Renal pelvis (tissue), 12 donors: Measurements from ENCODE around the gene PAH. TPM values are rescaled to one million over a fixed set of nuclear protein-coding genes. Genes with fewer than 3 reads are reported as not detected.
A peak's percentile ranks its signal among the peaks of the same experiment; 100 is the strongest.

Source experiments
- DNase-seq: peaks from one replicate; pipeline ENCODE4 v3.0.0-alpha.2; 2013
- long read RNA-seq, 16 experiments: transcript quantifications; one replicate each; lab custom pipeline, GENCODE V29; 2026
- polyA plus RNA-seq, 3 donors: library from polyadenylated mRNA; unstranded; fragments of 120-200 nt; gene quantifications; one replicate each; pipeline ENCODE4 v1.2.1, GENCODE V29; 2013; ENCODE audit not compliant: insufficient read length in 3 of 3

Gene PAH
- 10 to 100 TPM; 50.3 to 68.2 (median 67.0) TPM for polyA plus RNA-seq
- long read RNA-seq, donor 1, full-length matches to known transcripts: 8 of 8 reads
- long read RNA-seq, donor 1, partial matches to known transcripts: 0 of 8 reads
- long read RNA-seq, donor 1, other reads (novel, unspliced or antisense): 0 of 8 reads
- long read RNA-seq, donor 2, full-length matches to known transcripts: 10 of 16 reads
- long read RNA-seq, donor 2, partial matches to known transcripts: 6 of 16 reads
- long read RNA-seq, donor 2, other reads (novel, unspliced or antisense): 0 of 16 reads
- long read RNA-seq, donor 3, full-length matches to known transcripts: 8 of 8 reads
- long read RNA-seq, donor 3, partial matches to known transcripts: 0 of 8 reads
- long read RNA-seq, donor 3, other reads (novel, unspliced or antisense): 0 of 8 reads
- long read RNA-seq, donor 4, full-length matches to known transcripts: 7 of 13 reads
- long read RNA-seq, donor 4, partial matches to known transcripts: 6 of 13 reads
- long read RNA-seq, donor 4, other reads (novel, unspliced or antisense): 0 of 13 reads
- long read RNA-seq, donor 5, full-length matches to known transcripts: 5 of 5 reads
- long read RNA-seq, donor 5, partial matches to known transcripts: 0 of 5 reads
- long read RNA-seq, donor 5, other reads (novel, unspliced or antisense): 0 of 5 reads
- long read RNA-seq, donor 6, full-length matches to known transcripts: 4 of 4 reads
- long read RNA-seq, donor 6, partial matches to known transcripts: 0 of 4 reads
- long read RNA-seq, donor 6, other reads (novel, unspliced or antisense): 0 of 4 reads
- long read RNA-seq, donor 7, full-length matches to known transcripts: 13 of 13 reads
- long read RNA-seq, donor 7, partial matches to known transcripts: 0 of 13 reads
- long read RNA-seq, donor 7, other reads (novel, unspliced or antisense): 0 of 13 reads
- long read RNA-seq, donor 8: 0 reads
- long read RNA-seq, donor 9, full-length matches to known transcripts: 16 of 30 reads
- long read RNA-seq, donor 9, partial matches to known transcripts: 14 of 30 reads
- long read RNA-seq, donor 9, other reads (novel, unspliced or antisense): 0 of 30 reads
- long read RNA-seq, donor 10, full-length matches to known transcripts: 9 of 15 reads
- long read RNA-seq, donor 10, partial matches to known transcripts: 6 of 15 reads
- long read RNA-seq, donor 10, other reads (novel, unspliced or antisense): 0 of 15 reads
- long read RNA-seq, donor 11, full-length matches to known transcripts: 5 of 5 reads
- long read RNA-seq, donor 11, partial matches to known transcripts: 0 of 5 reads
- long read RNA-seq, donor 11, other reads (novel, unspliced or antisense): 0 of 5 reads
- long read RNA-seq, donor 12, full-length matches to known transcripts: 11 of 16 reads
- long read RNA-seq, donor 12, partial matches to known transcripts: 5 of 16 reads
- long read RNA-seq, donor 12, other reads (novel, unspliced or antisense): 0 of 16 reads
- long read RNA-seq, donor 13, full-length matches to known transcripts: 2 of 2 reads
- long read RNA-seq, donor 13, partial matches to known transcripts: 0 of 2 reads
- long read RNA-seq, donor 13, other reads (novel, unspliced or antisense): 0 of 2 reads
- long read RNA-seq, donor 14: 0 reads
- long read RNA-seq, donor 15, full-length matches to known transcripts: 6 of 6 reads
- long read RNA-seq, donor 15, partial matches to known transcripts: 0 of 6 reads
- long read RNA-seq, donor 15, other reads (novel, unspliced or antisense): 0 of 6 reads
- long read RNA-seq, donor 16, full-length matches to known transcripts: 8 of 14 reads
- long read RNA-seq, donor 16, partial matches to known transcripts: 6 of 14 reads
- long read RNA-seq, donor 16, other reads (novel, unspliced or antisense): 0 of 14 reads

DNA sequence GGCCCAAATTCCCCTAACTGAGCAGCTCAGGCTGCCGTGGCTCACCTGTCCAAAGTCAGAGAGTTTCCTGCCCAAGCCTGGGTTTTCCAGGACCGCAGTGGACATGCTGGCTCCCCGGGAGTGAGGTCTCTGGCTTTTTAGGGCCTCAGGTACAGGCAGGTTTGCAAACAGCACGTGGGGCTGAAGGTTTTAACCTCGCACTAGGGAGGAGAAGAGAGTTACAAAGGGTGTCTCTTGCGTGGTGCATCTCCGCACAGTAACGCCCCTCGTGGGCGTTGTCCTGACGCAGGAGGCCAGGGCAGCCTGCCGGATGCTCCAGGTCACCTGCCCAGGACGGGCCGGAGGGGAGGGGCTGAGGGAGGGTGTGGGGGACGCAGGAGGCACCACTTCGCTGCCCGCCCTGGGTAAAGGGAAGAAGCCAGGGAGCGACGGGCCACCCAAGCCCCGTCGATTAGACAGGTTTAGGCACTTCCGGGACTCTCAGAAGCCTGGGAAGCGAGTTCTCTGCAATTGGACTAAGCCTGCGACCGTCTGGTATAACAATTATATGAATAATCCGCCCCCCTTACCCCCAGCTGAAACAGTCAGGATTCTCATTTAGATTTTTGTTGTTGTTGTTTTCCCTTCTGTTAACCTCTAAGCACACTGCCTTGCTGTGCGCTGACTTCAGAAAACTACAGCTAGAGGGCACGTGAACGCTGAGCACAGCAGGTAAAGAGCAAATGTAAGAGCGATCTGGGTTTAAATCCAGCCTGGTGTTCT lies at the start of gene PAH:
TSS of gene PAH (minus strand) at position 219 of the 762 bp plus-strand sequence. CDS start at position 105, 114 bp downstream.
- DNase-seq: peak; percentile 4

DNA sequence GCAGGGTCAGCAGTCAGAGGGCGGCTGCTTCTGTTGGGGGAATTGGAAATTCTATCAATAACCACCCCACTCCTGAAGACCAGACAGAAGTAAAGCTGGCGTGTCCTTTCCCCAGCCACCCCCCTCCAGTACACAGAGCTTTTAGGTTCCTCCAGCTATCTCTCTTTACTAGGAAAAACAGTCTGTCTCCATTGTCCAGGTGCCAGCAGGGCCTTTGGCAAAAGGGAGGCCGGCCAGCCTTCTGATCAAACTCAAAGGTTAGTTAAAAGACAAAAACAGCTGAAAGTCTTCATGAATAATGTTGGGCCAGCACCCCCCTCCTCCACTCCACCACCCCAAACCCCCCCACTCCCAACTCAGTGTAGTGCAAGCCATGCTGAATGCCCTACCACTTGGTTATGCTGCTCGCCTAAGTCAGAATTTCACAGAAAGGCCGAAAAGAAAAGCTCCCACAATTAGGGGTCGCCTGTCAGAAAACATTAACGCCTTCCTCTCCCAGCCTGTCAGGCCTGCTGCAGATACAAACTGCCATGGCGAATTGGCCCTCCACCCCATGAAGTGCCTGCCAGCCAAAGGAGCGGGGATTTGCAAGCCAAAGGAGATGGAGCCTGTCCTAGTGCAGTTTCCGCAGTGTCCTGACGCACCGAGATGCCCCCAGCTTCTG lies 49.3 kb upstream of the PAH start:
- no peak for DNase-seq

GRCh38 chr12:102965281-102966155 lies 48.5 kb upstream of the PAH start:
- DNase-seq: no peak

GRCh38 chr12:102964872-102965271 lies 47.8 kb upstream of the PAH start:
- DNase-seq: no peak

- no peak for DNase-seq
Measured at GRCh38 chr12:102963796-102964195, 46.8 kb upstream of the PAH start.

GRCh38 chr12:102962986-102963385 lies 45.9 kb upstream of the PAH start:
- DNase-seq: no peak

DNA sequence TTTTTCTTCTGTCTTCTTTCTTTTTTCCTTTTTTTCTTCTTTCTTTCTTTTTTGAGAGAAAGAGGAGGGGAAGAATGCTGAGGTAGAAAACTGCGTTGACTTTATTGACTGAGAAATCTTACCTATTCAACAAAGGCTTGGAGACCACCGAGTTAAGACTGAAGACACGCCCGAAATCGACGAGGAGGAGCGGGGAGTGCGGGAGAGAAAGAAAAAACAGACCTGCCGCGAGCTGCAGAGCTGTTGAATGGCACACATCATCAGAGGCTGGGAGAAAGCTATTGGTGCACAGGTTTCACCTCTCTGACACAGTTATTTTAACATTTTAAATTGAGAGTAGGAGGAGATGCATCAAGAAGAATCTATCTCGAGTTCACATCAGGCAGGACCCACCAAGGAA lies 45.5 kb upstream of the PAH start:
- no peak for DNase-seq

DNA sequence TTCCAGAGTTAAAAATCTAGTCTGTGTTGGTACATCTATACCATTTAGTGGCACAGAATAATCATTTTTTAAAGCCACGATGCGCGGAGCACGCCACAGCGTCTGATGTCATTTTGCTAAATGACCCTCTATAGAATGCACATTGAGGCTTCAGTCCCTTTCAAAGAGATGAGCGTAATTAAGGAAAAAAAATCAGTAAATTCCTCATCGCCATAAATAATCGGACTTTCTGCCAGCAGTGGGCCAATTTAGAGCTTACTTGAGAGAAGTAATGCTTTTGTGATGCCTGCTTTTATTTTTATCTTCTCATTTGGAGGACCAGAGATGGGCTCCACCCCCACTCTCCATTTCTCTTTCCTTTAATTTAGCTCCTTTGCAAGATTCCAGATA lies 44.4 kb upstream of the PAH start:
- DNase-seq: no peak

DNA sequence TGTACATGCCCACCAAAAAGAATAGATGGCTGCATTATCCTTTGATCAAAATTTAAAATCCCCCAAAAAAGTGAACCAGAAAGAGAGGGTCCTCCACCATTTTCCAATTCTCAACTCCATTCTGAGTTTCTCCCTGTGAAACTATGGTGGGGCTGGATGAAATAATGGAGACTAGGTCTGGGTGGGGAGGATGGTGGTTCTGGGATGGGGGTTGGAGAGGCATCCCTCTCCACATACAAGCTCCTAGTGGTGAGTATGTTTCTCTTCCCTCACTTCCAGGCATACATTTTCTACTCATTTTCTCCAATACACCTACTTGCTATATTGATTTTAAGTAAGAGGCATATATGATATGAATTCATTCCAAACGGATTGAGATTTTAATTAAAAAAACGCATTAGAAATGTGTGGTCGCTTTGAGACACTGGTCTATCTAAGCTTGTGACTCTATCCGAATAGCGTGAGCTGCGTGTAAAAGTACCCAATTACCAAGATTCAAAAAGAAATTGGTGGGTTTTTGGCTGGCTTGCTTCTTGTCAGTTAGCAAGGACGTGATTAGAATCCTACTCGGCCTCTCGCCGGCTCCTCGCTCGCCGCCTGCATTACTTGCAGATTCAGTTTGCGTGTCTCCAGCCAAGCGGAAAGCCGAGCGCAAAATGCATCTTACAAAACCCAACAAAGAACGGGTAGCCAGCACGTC lies 43.9 kb upstream of the PAH start:
- no peak for DNase-seq

DNA sequence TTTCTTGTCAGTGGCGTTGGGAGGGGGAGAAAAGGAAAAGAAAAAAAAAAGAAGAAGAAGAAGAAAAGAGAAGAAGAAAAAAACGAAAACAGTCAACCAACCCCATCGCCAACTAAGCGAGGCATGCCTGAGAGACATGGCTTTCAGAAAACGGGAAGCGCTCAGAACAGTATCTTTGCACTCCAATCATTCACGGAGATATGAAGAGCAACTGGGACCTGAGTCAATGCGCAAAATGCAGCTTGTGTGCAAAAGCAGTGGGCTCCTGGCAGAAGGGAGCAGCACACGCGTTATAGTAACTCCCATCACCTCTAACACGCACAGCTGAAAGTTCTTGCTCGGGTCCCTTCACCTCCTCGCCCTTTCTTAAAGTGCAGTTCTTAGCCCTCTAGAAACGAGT lies 42.3 kb upstream of the PAH start:
- no peak for DNase-seq

- DNase-seq: no peak
Measured at GRCh38 chr12:102958830-102959176, 41.8 kb upstream of the PAH start.

DNA sequence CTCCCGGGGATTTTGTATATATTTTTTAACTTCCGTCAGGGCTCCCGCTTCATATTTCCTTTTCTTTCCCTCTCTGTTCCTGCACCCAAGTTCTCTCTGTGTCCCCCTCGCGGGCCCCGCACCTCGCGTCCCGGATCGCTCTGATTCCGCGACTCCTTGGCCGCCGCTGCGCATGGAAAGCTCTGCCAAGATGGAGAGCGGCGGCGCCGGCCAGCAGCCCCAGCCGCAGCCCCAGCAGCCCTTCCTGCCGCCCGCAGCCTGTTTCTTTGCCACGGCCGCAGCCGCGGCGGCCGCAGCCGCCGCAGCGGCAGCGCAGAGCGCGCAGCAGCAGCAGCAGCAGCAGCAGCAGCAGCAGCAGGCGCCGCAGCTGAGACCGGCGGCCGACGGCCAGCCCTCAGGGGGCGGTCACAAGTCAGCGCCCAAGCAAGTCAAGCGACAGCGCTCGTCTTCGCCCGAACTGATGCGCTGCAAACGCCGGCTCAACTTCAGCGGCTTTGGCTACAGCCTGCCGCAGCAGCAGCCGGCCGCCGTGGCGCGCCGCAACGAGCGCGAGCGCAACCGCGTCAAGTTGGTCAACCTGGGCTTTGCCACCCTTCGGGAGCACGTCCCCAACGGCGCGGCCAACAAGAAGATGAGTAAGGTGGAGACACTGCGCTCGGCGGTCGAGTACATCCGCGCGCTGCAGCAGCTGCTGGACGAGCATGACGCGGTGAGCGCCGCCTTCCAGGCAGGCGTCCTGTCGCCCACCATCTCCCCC lies 41.2 kb upstream of the PAH start:
- no peak for DNase-seq

DNA sequence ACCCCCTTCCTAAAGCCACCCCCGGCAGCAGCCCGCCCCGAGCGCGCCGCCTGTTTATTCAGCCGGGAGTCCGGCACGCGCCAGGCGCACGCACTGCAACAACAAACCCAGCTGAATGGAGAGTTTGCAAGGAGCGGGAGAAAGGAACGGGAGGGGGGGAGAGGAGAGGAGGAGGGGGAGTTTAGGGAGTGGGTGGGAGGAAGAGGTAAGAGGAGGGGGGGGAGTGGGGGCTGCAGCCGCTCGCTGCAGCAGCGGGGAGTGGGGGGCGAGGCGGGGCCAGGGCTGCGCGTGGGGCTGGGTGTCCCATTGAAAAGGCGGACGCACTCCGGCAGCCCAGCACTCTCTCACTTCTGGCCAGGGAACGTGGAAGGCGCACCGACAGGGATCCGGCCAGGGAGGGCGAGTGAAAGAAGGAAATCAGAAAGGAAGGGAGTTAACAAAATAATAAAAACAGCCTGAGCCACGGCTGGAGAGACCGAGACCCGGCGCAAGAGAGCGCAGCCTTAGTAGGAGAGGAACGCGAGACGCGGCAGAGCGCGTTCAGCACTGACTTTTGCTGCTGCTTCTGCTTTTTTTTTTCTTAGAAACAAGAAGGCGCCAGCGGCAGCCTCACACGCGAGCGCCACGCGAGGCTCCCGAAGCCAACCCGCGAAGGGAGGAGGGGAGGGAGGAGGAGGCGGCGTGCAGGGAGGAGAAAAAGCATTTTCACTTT lies 40.5 kb upstream of the PAH start, which contains the start of gene ASCL1:
TSS of gene ASCL1 (plus strand) at position 336 of the 712 bp plus-strand sequence. CDS start 571 bp downstream, outside the sequence.
- no peak for DNase-seq

GRCh38 chr12:102956738-102957327 lies 39.8 kb upstream of the PAH start:
- no peak for DNase-seq

DNA sequence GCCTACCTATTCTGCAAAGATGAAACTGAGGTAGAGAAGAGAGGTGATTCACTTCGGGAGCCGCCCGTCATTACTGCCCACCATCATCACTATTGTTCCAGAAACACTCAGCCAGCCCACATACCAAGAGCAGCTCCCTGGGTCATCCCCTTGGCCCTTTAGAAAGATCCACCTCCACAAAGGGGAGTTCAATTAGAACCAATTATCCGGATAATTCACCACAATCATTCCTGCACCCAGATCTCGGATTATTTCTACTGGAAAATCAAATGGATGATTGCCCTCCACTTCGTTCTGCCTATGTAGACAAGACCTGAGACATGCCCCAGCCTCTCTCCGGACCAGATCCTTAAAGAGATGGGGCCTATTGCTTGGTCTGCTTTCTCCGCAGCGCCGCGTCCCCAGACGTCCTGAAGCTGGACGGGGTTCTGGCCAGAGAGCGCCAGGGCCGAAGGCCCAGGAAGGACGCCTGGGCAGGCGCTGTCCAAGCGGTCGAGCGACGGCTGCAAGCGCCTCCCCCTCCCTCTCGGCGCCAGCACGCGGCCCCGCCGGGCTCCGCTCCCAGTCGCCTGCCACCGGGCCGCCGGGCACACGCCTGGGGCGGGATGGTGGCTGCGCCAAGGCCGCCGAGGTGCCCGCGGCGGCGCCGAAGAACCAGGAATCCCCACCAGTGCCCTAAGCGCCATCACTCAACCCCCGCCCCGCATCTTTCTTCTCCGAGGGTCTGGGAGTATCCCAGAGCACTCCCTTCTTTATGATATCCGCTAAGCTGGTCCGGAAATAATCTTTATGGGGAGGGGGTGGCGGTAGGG lies 39.1 kb upstream of the PAH start:
- DNase-seq: no peak
